Liver (tissue), 9 donors: ENCODE results near the gene HOXA4. TPM values are rescaled to one million over a fixed set of nuclear protein-coding genes. Genes with fewer than 3 reads are reported as not detected.

Experiments
- DNase-seq: peaks from one replicate; pipeline ENCODE4 v3.0.0-alpha.2; 2017; ENCODE audit warnings: low spot score
- H3K27ac ChIP-seq, 2 donors: one replicate each; pipeline ENCODE4 v1.7.0; 2013; ENCODE audit warnings: inconsistent platforms in 2 of 2, low read length in 2 of 2, control low read depth in 1 of 2, low read depth in 1 of 2, mild to moderate bottlenecking in 1 of 2
- H3K27me3 ChIP-seq, 4 donors: one replicate each; pipeline versions ENCODE4 v1.6.1 to v1.7.0; 2013; ENCODE audit warnings: low read length in 3 of 4, inconsistent platforms in 1 of 4, mild to moderate bottlenecking in 1 of 4, moderate library complexity in 1 of 4; ENCODE audit not compliant: control insufficient read depth in 4 of 4, insufficient read depth in 4 of 4
- H3K36me3 ChIP-seq, 4 donors: one replicate each; pipeline versions ENCODE4 v1.6.1 to v1.7.0; 2013; ENCODE audit warnings: low read length in 3 of 4, mild to moderate bottlenecking in 3 of 4, low read depth in 1 of 4, moderate library complexity in 1 of 4; ENCODE audit not compliant: control insufficient read depth in 4 of 4, insufficient read depth in 3 of 4
- H3K4me1 ChIP-seq, 4 donors: one replicate each; pipeline versions ENCODE4 v1.6.1 to v1.7.0; 2013; ENCODE audit warnings: low read length in 3 of 4, mild to moderate bottlenecking in 3 of 4, moderate library complexity in 1 of 4; ENCODE audit not compliant: control insufficient read depth in 4 of 4, insufficient read depth in 4 of 4
- H3K4me3 ChIP-seq, 3 donors: one replicate each; pipeline versions ENCODE4 v1.6.1 to v1.7.0; 2013; ENCODE audit warnings: low read length in 3 of 3, control low read depth in 1 of 3, low read depth in 1 of 3, mild to moderate bottlenecking in 1 of 3
- H3K9ac ChIP-seq, 2 donors: one replicate each; pipeline ENCODE4 v1.7.0; 2013; ENCODE audit warnings: low read length in 2 of 2, mild to moderate bottlenecking in 2 of 2, moderate library complexity in 2 of 2, control low read depth in 1 of 2, low read depth in 1 of 2
- H3K9me3 ChIP-seq, 4 donors: one replicate each; pipeline versions ENCODE4 v1.6.1 to v1.7.0; 2013; ENCODE audit warnings: low read length in 3 of 4; ENCODE audit not compliant: control insufficient read depth in 4 of 4
- EGR1 ChIP-seq, 2 donors: IDR thresholded peaks; 2 replicates each; pipeline ENCODE4 v1.6.1; 2016 to 2018; ENCODE audit warnings: antibody characterized with exemption in 2 of 2, low read depth in 2 of 2
- FOXA1 ChIP-seq: IDR thresholded peaks from 2 replicates; pipeline ENCODE4 v1.6.1; 2016; ENCODE audit warnings: antibody characterized with exemption
- FOXA2 ChIP-seq: IDR thresholded peaks from 2 replicates; pipeline ENCODE4 v1.6.1; 2016; ENCODE audit warnings: antibody characterized with exemption
- GABPA ChIP-seq, 2 donors: IDR thresholded peaks in 1 of 2; conservative IDR thresholded peaks in 1 of 2; 2 replicates each; pipeline ENCODE4 v1.6.1; 2016; ENCODE audit warnings: antibody characterized with exemption in 2 of 2, mild to moderate bottlenecking in 1 of 2, moderate library complexity in 1 of 2
- HNF4A ChIP-seq, 2 donors: conservative IDR thresholded peaks; 2 replicates each; pipeline ENCODE4 v1.6.1; 2016; ENCODE audit warnings: antibody characterized with exemption in 2 of 2, mild to moderate bottlenecking in 2 of 2
- HNF4G ChIP-seq: IDR thresholded peaks from 2 replicates; pipeline ENCODE4 v1.6.1; 2016; ENCODE audit warnings: antibody characterized with exemption
- JUND ChIP-seq, 2 donors: IDR thresholded peaks; 2 replicates each; pipeline ENCODE4 v1.6.1; 2016; ENCODE audit warnings: antibody characterized with exemption in 2 of 2
- NR2F2 ChIP-seq: IDR thresholded peaks from 2 replicates; pipeline ENCODE4 v1.6.1; 2016; ENCODE audit warnings: antibody characterized with exemption
- RAD21 ChIP-seq, 2 donors: IDR thresholded peaks; 2 replicates each; pipeline ENCODE4 v1.6.1; 2016; ENCODE audit warnings: antibody characterized with exemption in 2 of 2, mild to moderate bottlenecking in 2 of 2
- REST ChIP-seq: IDR thresholded peaks from 2 replicates; pipeline ENCODE4 v1.6.1; 2016; ENCODE audit warnings: antibody characterized with exemption, mild to moderate bottlenecking
- RXRA ChIP-seq, 2 donors: IDR thresholded peaks; 2 replicates each; pipeline ENCODE4 v1.6.1; 2017 to 2018; ENCODE audit warnings: antibody characterized with exemption in 2 of 2, mild to moderate bottlenecking in 1 of 2
- SP1 ChIP-seq: IDR thresholded peaks from 2 replicates; pipeline ENCODE4 v1.6.1; 2018; ENCODE audit warnings: antibody characterized with exemption, mild to moderate bottlenecking
- TAF1 ChIP-seq: conservative IDR thresholded peaks from 2 replicates; pipeline ENCODE4 v1.6.1; 2016; ENCODE audit warnings: antibody characterized with exemption, mild to moderate bottlenecking
- YY1 ChIP-seq: IDR thresholded peaks from 2 replicates; pipeline ENCODE4 v1.6.1; 2016; ENCODE audit warnings: antibody characterized with exemption, mild to moderate bottlenecking
- ZBTB33 ChIP-seq: IDR thresholded peaks from 2 replicates; pipeline ENCODE4 v1.6.1; 2016; ENCODE audit warnings: antibody characterized with exemption
- WGBS: extraction: QIAGEN DNeasy Blood & Tissue Kit; methylation state at CpG from one replicate; pipeline ENCODE4 v1.1.7; 2013; 5-methylcytosine and 5-hydroxymethylcytosine counted together
- polyA plus RNA-seq, 2 donors: library from polyadenylated mRNA; stranded (reverse) in 1 of 2; unstranded in 1 of 2; fragments of 200-250 nt in 1 of 2; fragments of >200 nt in 1 of 2; fragmentation: Nextera tagmentation in 1 of 2; extraction: Ambion mirVana in 1 of 2; gene quantifications; one replicate each; pipeline versions ENCODE4 v1.2.1 to v1.2.3, GENCODE V29; 2013 to 2015
- total RNA-seq, 2 donors: library from RNA; depleted of rRNA; stranded (reverse); fragments of >200 nt; gene quantifications; one replicate each; pipeline ENCODE4 v1.2.3, GENCODE V29; 2014
- TF ChIP-seq, protein P1 (sequence below): fragments of 150-350 bp; IDR thresholded peaks from 2 replicates; pipeline ENCODE4 v1.5.1; 2017; ENCODE audit warnings: improper control_type of control experiment, low read depth, low read length; ENCODE audit not compliant: missing input control
- TF ChIP-seq, protein P2 (sequence below): IDR thresholded peaks from 2 replicates; pipeline ENCODE4 v1.6.1; 2016; ENCODE audit warnings: antibody characterized with exemption
- TF ChIP-seq, protein P3 (sequence below): IDR thresholded peaks from 2 replicates; pipeline ENCODE4 v1.6.1; 2016; ENCODE audit warnings: antibody characterized with exemption
- donor health status: healthy.
- donor health status: healthy.
- donor health status: healthy.
- donor health status: healthy.
- donor health status: healthy.

HOXA4 gene
- total and polyA plus RNA-seq, 4 donors = 0.17 to 1.1 (median 0.30) TPM

- 6% methylated on average over 27 of the region's 27 CpGs for WGBS
- Histone ChIP-seq H3K9me3 (peaks cover 0 to 5% (median 0%) of the 10 kb centered on the region in 4 donors), H3K27ac (no peak overlapping the region), H3K4me1 (peaks cover 14 to 40% (median 22%) of the 10 kb centered on the region in 4 donors), H3K9ac (no peak overlapping the region), H3K27me3 (peaks cover 19 to 49% (median 40%) of the 10 kb centered on the region in 4 donors), H3K4me3 (peak overlapping the region in 1 of 3 donors; percentile 46), H3K36me3 (no peaks in the 10 kb centered on the region)
- DNase-seq = no peak
- TF ChIP-seq RAD21 (IDR thresholded peaks at IDR 0.05) (no peak), FOXA1 (no peak), RXRA (IDR thresholded peaks at IDR 0.05) (no peak), HNF4A (conservative IDR thresholded peaks at IDR 0.05) (no peak), FOXA2 (no peak), SP1 (no peak), HNF4G (no peak), JUND (IDR thresholded peaks at IDR 0.05) (no peak), REST (no peak), TAF1 (no peak), GABPA (IDR thresholded peaks at IDR 0.05 in 1 of 2, conservative IDR thresholded peaks at IDR 0.05 in 1 of 2) (no peak), EGR1 (IDR thresholded peaks at IDR 0.05; ENCODE audit: low read depth in 2 of 2) (no peak), YY1 (no peak), NR2F2 (no peak), ZBTB33 (no peak)
- TF ChIP-seq, protein P1, sequence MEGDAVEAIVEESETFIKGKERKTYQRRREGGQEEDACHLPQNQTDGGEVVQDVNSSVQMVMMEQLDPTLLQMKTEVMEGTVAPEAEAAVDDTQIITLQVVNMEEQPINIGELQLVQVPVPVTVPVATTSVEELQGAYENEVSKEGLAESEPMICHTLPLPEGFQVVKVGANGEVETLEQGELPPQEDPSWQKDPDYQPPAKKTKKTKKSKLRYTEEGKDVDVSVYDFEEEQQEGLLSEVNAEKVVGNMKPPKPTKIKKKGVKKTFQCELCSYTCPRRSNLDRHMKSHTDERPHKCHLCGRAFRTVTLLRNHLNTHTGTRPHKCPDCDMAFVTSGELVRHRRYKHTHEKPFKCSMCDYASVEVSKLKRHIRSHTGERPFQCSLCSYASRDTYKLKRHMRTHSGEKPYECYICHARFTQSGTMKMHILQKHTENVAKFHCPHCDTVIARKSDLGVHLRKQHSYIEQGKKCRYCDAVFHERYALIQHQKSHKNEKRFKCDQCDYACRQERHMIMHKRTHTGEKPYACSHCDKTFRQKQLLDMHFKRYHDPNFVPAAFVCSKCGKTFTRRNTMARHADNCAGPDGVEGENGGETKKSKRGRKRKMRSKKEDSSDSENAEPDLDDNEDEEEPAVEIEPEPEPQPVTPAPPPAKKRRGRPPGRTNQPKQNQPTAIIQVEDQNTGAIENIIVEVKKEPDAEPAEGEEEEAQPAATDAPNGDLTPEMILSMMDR = no peak
- TF ChIP-seq, protein P2, sequence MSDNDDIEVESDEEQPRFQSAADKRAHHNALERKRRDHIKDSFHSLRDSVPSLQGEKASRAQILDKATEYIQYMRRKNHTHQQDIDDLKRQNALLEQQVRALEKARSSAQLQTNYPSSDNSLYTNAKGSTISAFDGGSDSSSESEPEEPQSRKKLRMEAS = no peak
- TF ChIP-seq, protein P3, sequence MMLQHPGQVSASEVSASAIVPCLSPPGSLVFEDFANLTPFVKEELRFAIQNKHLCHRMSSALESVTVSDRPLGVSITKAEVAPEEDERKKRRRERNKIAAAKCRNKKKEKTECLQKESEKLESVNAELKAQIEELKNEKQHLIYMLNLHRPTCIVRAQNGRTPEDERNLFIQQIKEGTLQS = no peak
Observed at GRCh38 chr7:27151341-27151930, 20.9 kb upstream of the HOXA4 start.
